NB4 (cell line): ENCODE results near the gene VPS37C.

ENCODE experiments used
- DNase-seq: peaks from one replicate; pipeline ENCODE4 v3.0.0; 2010; ENCODE audit warnings: low read depth
- H3K4me3 ChIP-seq: one replicate; pipeline ENCODE4 v1.5.1; 2011; ENCODE audit warnings: mild to moderate bottlenecking, low read depth, low read length, moderate library complexity
- MAX ChIP-seq: IDR thresholded peaks from 2 replicates; pipeline ENCODE4 v1.6.1; 2011; ENCODE audit warnings: low read depth, low read length
- MYC ChIP-seq: IDR thresholded peaks from 2 replicates; pipeline ENCODE4 v1.6.1; 2011; ENCODE audit warnings: low read depth, low read length
- POLR2A ChIP-seq: IDR thresholded peaks from 2 replicates; pipeline ENCODE4 v1.6.1; 2011; ENCODE audit warnings: mild to moderate bottlenecking; ENCODE audit not compliant: insufficient read length; ENCODE audit errors: extremely low read depth
- TF ChIP-seq, protein P1 (sequence below): IDR thresholded peaks from one replicate; pipeline ENCODE4 v1.5.1; 2012; ENCODE audit warnings: low read depth, low read length

Gene VPS37C

GRCh38 chr11:61151545-61152252, 9.5 kb downstream of the VPS37C start:
- H3K4me3 ChIP-seq = no peak overlapping the region
- TF ChIP-seq, protein P1, sequence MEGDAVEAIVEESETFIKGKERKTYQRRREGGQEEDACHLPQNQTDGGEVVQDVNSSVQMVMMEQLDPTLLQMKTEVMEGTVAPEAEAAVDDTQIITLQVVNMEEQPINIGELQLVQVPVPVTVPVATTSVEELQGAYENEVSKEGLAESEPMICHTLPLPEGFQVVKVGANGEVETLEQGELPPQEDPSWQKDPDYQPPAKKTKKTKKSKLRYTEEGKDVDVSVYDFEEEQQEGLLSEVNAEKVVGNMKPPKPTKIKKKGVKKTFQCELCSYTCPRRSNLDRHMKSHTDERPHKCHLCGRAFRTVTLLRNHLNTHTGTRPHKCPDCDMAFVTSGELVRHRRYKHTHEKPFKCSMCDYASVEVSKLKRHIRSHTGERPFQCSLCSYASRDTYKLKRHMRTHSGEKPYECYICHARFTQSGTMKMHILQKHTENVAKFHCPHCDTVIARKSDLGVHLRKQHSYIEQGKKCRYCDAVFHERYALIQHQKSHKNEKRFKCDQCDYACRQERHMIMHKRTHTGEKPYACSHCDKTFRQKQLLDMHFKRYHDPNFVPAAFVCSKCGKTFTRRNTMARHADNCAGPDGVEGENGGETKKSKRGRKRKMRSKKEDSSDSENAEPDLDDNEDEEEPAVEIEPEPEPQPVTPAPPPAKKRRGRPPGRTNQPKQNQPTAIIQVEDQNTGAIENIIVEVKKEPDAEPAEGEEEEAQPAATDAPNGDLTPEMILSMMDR = no peak
- TF ChIP-seq POLR2A (no peak), MYC (no peak), MAX (no peak)
- DNase-seq = no peak

GRCh38 chr11:61150706-61151544, 10.3 kb downstream of the VPS37C start:
- H3K4me3 ChIP-seq = no peak overlapping the region
- DNase-seq = no peak
- TF ChIP-seq POLR2A (no peak), MAX (no peak), MYC (no peak)
- TF ChIP-seq, protein P1 = no peak

- H3K4me3 ChIP-seq = no peak overlapping the region
- TF ChIP-seq MAX = no peak; the same call in 1 of the 2 replicates
- TF ChIP-seq, protein P1 = no peak
- no peak for TF ChIP-seq POLR2A
- no peak; the same call in 1 of the 2 replicates for TF ChIP-seq MYC
- no peak for DNase-seq
Observed at GRCh38 chr11:61149624-61150615, 11.3 kb downstream of the VPS37C start.

DNA sequence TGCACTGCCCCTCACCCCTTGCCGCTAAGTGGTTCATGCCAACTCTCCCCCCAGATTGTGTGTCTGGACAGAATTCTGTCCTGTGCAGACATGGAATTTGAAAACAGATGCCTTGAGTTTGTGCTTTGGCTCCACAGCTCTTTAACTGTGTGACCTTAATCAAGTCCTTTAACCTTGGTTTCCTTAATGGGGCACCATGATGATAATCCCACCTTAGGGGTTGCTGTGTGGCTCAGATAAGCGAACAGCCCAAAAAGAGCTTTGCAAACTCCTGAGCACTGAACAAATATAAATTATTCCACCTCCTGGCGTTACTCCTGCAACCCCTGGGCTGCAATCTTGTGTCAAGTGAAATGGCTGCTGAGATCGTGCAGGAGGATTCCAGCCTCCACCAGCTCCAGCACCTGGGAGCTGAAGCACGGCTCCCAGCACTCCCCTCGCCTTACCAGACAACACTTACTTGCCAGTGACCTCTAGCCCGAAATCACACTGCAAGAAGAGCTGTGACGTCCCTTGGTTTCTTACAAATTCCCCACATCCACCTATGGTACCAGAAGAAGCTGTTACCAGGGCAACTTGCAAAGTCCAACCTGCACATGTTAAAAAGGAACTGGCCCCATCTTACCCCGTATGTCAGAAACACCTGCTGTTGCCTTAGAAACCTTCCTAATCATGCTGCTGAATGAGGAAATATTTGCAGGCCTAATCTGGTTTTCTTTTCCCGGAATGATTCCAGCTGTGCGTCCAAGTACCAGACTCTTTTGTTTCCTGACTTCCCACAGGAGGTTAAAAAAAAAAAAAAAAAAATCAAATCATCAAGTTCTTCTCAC, 13.2 kb downstream of the VPS37C start:
- no peak for DNase-seq
- TF ChIP-seq POLR2A = no peak
- TF ChIP-seq, protein P1 = no peak
- TF ChIP-seq MYC = no peak
- TF ChIP-seq MAX = no peak
- H3K4me3 ChIP-seq = no peak overlapping the region

DNA sequence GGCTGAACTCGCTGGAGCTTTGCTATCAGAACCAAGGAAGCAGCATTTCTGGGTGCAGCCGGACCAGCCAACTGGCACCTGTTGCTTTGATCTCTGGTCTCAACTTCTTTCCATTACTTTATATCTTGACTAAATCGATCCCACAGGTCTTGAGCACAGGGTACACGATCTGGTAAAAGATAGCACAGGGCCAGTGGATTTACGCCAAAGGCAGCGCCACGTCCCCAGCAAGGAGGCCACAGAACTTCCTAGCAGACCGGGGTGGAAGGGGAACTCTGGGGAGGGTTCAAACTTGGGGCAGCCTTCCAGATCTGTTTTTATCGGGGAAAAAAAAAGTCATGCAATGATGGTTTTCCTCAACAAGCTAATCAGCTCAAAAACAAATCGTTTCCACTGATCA, 14.0 kb downstream of the VPS37C start:
- TF ChIP-seq MYC (no peak), POLR2A (no peak), MAX (no peak)
- TF ChIP-seq, protein P1 = no peak
- no peak for DNase-seq
- H3K4me3 ChIP-seq = no peak overlapping the region
